KBM-7 (cell line): ENCODE data around the gene PSAPL1.
"Not testable (repeated sequence)": the region's sequence is repeated elsewhere in the genome, so short reads cannot be mapped to it uniquely, and the experiment has no call there.

Experiments
- DNase-seq: peaks from one replicate; pipeline ENCODE4 v3.0.0-alpha.2; 2015
- in situ Hi-C: fragments of 300-500 bp; cut with MboI; formaldehyde crosslinking; loops from 2 replicates; pipeline ENCODE4 v1.14.3; 2020; ENCODE audit warnings: low sequenced_read_pairs, low pct_unique_long_range_greater_than_20kb, mixed read lengths

Gene PSAPL1

GRCh38 chr4:7461230-7461629 is 26.5 kb upstream of the PSAPL1 start:
- no peak for DNase-seq
- in situ Hi-C loops: no loop called here

- in situ Hi-C loops: no loop called here
- no peak for DNase-seq
These were observed 25.8 kb upstream of the PSAPL1 start for GRCh38 chr4:7460566-7460965.

GRCh38 chr4:7459471-7459870 is 24.7 kb upstream of the PSAPL1 start:
- in situ Hi-C loops: no loop called here

GRCh38 chr4:7458477-7458876 is 23.7 kb upstream of the PSAPL1 start:
- no peak for DNase-seq
- in situ Hi-C loops: no loop called here

More at GRCh38 chr4:7459471-7459870, 24.7 kb upstream of the PSAPL1 start:
- DNase-seq: no peak

GRCh38 chr4:7458066-7458425 is 23.3 kb upstream of the PSAPL1 start:
- DNase-seq: no peak
- in situ Hi-C loops: no loop called here

- no peak for DNase-seq
- in situ Hi-C loops: no loop called here
These were observed 22.7 kb upstream of the PSAPL1 start for GRCh38 chr4:7457201-7458065.

- DNase-seq, in situ Hi-C loops: not testable (repeated sequence)
These were observed 18.1 kb upstream of the PSAPL1 start for GRCh38 chr4:7452802-7453201.

- no peak for DNase-seq
- in situ Hi-C loops: no loop called here
These were observed 17.1 kb upstream of the PSAPL1 start for GRCh38 chr4:7451800-7452199.

- DNase-seq: no peak
- in situ Hi-C loops: no loop called here
These were observed 16.7 kb upstream of the PSAPL1 start for GRCh38 chr4:7451434-7451789.

GRCh38 chr4:7450775-7451433 is 16.2 kb upstream of the PSAPL1 start:
- in situ Hi-C loops: no loop called here
- no peak for DNase-seq

GRCh38 chr4:7448036-7448435 is 13.3 kb upstream of the PSAPL1 start:
- in situ Hi-C loops: no loop called here
- no peak for DNase-seq

GRCh38 chr4:7447236-7447635 is 12.5 kb upstream of the PSAPL1 start:
- DNase-seq: no peak
- in situ Hi-C loops: no loop called here

GRCh38 chr4:7444731-7445130 is 10.0 kb upstream of the PSAPL1 start:
- in situ Hi-C loops: no loop called here
- no peak for DNase-seq

- in situ Hi-C loops: no loop called here
- DNase-seq: no peak
These were observed 9.6 kb upstream of the PSAPL1 start for GRCh38 chr4:7444314-7444713.

- no peak for DNase-seq
- in situ Hi-C loops: no loop called here
These were observed 7.9 kb upstream of the PSAPL1 start for GRCh38 chr4:7442574-7443162.

- in situ Hi-C loops: no loop called here
- no peak for DNase-seq
These were observed 6.5 kb upstream of the PSAPL1 start for GRCh38 chr4:7441201-7441600.

- in situ Hi-C loops: no loop called here
- no peak for DNase-seq
These were observed 5.0 kb upstream of the PSAPL1 start for GRCh38 chr4:7439699-7440098.

- in situ Hi-C loops: no loop called here
- DNase-seq: no peak
These were observed 1.5 kb upstream of the PSAPL1 start for GRCh38 chr4:7436256-7436655.

GRCh38 chr4:7435471-7436061 is 836 bp upstream of the PSAPL1 start:
- DNase-seq: no peak
- in situ Hi-C loops: no loop called here

GRCh38 chr4:7434141-7434765 is 477 bp downstream of the PSAPL1 start:
- no peak for DNase-seq
- in situ Hi-C loops: no loop called here
